Measurements from ENCODE around the gene LCMT1. TPM values are rescaled to one million over a fixed set of nuclear protein-coding genes. Genes with fewer than 3 reads are reported as not detected.

The LCMT1 gene
- total and polyA plus RNA-seq, 3 donors from 2014 or later, result 89.0 to 101 (median 89.1) TPM

DNA sequence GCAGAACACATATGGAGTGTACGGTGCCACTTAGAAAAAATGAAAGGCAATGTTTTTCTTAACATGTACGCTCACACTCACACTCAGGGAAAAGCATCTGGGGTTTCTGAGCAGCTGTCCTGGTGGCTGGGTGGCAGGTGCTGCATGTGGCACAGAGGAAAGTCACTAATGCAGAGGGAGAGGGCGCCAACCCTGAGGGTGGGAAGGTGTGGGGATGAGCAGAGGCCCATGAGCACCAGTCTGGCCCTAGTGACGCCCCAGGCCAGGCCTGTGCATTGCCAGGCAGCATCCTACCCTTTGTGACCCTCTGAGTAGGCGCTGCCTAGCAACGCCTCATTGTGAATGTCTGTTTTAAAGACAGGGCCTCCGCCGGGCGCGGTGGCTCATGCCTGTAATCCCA is 19.1 kb upstream of the LCMT1 start:
- TF ChIP-seq POLR2A (IDR thresholded peaks at IDR 0.05), result no peak
- TF ChIP-seq, protein P1, sequence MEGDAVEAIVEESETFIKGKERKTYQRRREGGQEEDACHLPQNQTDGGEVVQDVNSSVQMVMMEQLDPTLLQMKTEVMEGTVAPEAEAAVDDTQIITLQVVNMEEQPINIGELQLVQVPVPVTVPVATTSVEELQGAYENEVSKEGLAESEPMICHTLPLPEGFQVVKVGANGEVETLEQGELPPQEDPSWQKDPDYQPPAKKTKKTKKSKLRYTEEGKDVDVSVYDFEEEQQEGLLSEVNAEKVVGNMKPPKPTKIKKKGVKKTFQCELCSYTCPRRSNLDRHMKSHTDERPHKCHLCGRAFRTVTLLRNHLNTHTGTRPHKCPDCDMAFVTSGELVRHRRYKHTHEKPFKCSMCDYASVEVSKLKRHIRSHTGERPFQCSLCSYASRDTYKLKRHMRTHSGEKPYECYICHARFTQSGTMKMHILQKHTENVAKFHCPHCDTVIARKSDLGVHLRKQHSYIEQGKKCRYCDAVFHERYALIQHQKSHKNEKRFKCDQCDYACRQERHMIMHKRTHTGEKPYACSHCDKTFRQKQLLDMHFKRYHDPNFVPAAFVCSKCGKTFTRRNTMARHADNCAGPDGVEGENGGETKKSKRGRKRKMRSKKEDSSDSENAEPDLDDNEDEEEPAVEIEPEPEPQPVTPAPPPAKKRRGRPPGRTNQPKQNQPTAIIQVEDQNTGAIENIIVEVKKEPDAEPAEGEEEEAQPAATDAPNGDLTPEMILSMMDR (IDR thresholded peaks at IDR 0.05), result no peak
- DNase-seq, result no peak
- no peaks in the 10 kb centered on the region for H3K9me3 ChIP-seq
- H3K4me1 ChIP-seq, result peaks cover 12% of the 10 kb centered on the region
- H3K27me3 ChIP-seq, result no peaks in the 10 kb centered on the region
- no peaks in the 10 kb centered on the region for H3K36me3 ChIP-seq (ENCODE audit: low read depth, missing control alignments)
- 78 to 89% methylated on average over 9 to 10 of the region's 10 CpGs for WGBS, 2 donors
- H3K27ac ChIP-seq, result no peak overlapping the region
- intact Hi-C loops (cut with DNase I; ENCODE audit: low total_unique reads), result no loop called here
- H3K4me3 ChIP-seq, result no peak overlapping the region

- Histone ChIP-seq H3K4me1 (peaks cover 12% of the 10 kb centered on the region), H3K27ac (no peak overlapping the region), H3K27me3 (no peaks in the 10 kb centered on the region), H3K9me3 (no peaks in the 10 kb centered on the region), H3K4me3 (no peak overlapping the region), H3K36me3 (ENCODE audit: low read depth, missing control alignments) (no peaks in the 10 kb centered on the region)
- TF ChIP-seq POLR2A (IDR thresholded peaks at IDR 0.05), result no peak
- TF ChIP-seq, protein P1 (IDR thresholded peaks at IDR 0.05), result no peak
- no peak for DNase-seq
- intact Hi-C loops (cut with DNase I; ENCODE audit: low total_unique reads), result no loop called here
- WGBS, 2 donors, result 80 to 81% methylated on average over 10 of the region's 10 CpGs
These were observed 18.1 kb upstream of the LCMT1 start for GRCh38 chr16:25093208-25094061.

DNA sequence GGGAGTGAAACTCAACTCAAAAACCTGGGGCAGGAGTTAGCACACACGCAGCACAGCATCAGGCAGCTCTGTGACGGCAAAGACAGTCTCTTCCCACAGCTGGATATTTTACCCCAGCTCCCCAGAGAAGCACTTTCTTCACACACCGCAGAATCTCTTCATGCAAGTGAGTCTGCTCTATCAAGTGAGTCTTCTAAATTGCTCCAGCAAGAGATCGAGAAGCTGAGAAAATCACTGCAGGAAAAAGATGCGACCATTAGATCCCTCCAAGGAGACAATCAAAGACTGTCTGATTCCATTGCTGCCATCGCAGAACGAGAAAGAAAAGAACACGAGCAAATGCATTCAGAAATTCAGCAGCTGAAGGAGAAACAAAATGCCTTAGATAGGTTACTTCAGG is 16.9 kb upstream of the LCMT1 start:
- Histone ChIP-seq H3K4me3 (no peak overlapping the region), H3K27me3 (no peaks in the 10 kb centered on the region), H3K4me1 (peaks cover 6% of the 10 kb centered on the region), H3K9me3 (no peaks in the 10 kb centered on the region), H3K36me3 (ENCODE audit: low read depth, missing control alignments) (no peaks in the 10 kb centered on the region), H3K27ac (no peak overlapping the region)
- WGBS, 2 donors, result 71 to 72% methylated on average over 8 of the region's 8 CpGs
- TF ChIP-seq, protein P1 (IDR thresholded peaks at IDR 0.05), result no peak
- TF ChIP-seq POLR2A (IDR thresholded peaks at IDR 0.05), result no peak
- intact Hi-C loops (cut with DNase I; ENCODE audit: low total_unique reads), result no loop called here
- no peak for DNase-seq

DNA sequence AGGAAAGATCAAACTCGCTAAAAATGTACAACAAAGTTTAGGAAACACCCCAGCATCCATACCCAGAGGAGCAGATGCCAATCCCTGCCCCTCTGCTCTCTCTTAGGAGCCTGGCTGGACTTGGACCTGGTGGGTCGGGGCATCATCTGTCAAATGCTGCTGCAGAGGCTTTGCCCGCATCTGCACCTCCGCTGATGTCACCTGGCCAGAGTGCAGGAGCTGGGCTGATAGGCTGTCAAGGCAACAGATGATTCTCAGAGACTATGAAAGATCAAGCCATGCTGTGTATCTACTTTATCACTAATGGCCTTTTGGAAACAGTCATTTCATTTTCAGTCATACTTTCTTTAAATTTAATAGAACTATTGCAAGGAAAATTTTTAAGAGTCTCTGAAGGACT is 15.9 kb upstream of the LCMT1 start:
- no peak for TF ChIP-seq POLR2A (IDR thresholded peaks at IDR 0.05)
- TF ChIP-seq, protein P1 (IDR thresholded peaks at IDR 0.05), result no peak
- Histone ChIP-seq H3K9me3 (no peaks in the 10 kb centered on the region), H3K36me3 (ENCODE audit: low read depth, missing control alignments) (no peaks in the 10 kb centered on the region), H3K4me1 (peaks cover 5% of the 10 kb centered on the region), H3K27me3 (no peaks in the 10 kb centered on the region), H3K4me3 (no peak overlapping the region), H3K27ac (no peak overlapping the region)
- DNase-seq, result no peak
- WGBS, 2 donors, result 83 to 84% methylated on average over 4 of the region's 4 CpGs
- intact Hi-C loops (cut with DNase I; ENCODE audit: low total_unique reads), result no loop called here

All from testis (tissue), 3 donors.